Epithelial cell of esophagus (primary cell): ENCODE results near the gene HECW1.

Source experiments
- DNase-seq: peaks from one replicate; pipeline ENCODE4 v3.0.0; 2010; ENCODE audit warnings: low read depth
- H3K4me3 ChIP-seq: 2 replicates; pipeline ENCODE4 v1.5.1; 2011; ENCODE audit warnings: mild to moderate bottlenecking, low read length, control low read depth
- TF ChIP-seq, protein P1 (sequence below): IDR thresholded peaks from 2 replicates; pipeline ENCODE4 v1.5.1; 2011; ENCODE audit warnings: low read depth, mild to moderate bottlenecking, low read length, control low read depth, inconsistent platforms; ENCODE audit not compliant: insufficient read depth; ENCODE audit errors: missing control alignments

Gene HECW1

DNA sequence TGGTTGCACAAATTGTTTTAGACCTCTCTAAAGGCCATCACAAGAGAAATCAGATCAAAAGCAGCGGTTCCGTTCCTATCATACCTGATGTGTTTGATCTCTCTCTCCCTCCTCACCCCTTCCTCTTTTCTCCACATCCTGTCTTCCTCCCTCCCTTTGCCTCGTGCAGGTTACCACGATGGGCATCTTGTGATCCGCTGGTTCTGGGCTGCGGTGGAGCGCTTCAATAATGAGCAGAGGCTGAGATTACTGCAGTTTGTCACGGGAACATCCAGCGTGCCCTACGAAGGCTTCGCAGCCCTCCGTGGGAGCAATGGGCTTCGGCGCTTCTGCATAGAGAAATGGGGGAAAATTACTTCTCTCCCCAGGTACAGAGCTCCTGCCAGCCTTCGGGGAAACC, 442.0 kb downstream of the HECW1 start:
- no peak for DNase-seq
- H3K4me3 ChIP-seq, result no peak overlapping the region
- TF ChIP-seq, protein P1, sequence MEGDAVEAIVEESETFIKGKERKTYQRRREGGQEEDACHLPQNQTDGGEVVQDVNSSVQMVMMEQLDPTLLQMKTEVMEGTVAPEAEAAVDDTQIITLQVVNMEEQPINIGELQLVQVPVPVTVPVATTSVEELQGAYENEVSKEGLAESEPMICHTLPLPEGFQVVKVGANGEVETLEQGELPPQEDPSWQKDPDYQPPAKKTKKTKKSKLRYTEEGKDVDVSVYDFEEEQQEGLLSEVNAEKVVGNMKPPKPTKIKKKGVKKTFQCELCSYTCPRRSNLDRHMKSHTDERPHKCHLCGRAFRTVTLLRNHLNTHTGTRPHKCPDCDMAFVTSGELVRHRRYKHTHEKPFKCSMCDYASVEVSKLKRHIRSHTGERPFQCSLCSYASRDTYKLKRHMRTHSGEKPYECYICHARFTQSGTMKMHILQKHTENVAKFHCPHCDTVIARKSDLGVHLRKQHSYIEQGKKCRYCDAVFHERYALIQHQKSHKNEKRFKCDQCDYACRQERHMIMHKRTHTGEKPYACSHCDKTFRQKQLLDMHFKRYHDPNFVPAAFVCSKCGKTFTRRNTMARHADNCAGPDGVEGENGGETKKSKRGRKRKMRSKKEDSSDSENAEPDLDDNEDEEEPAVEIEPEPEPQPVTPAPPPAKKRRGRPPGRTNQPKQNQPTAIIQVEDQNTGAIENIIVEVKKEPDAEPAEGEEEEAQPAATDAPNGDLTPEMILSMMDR, result no peak

DNA sequence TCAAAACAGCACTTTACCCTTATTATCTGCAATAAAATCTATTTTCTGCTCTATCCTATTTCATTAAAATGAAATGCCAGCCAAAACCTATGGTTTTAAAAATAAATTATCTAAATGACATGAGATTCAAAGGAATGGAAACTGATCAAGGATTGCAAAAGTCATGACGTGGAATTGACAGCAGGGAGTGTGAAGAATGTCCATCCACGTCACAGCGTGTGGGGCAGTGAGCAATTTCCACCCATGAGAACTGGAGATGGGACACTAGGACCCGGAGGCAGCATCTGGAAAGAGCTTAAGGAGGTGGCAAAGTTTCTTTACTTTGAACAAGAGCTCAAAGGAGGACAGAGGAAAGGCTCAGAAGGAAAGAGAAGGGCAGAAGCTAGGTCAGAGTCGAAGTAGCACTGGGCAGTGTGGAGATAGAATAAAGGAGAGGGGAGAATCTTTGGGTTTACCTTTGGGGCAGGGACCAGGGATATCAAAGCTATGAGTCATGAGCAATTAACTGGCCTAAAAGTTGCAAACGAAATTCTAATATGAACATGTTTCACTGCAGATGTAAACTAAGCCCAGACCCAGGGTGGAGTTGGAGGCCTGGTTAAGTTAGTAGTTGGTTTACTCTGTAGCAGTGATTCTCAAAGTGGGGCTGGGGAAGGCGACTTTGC, 445.5 kb downstream of the HECW1 start:
- DNase-seq, result no peak
- no peak overlapping the region for H3K4me3 ChIP-seq
- TF ChIP-seq, protein P1, result no peak

DNA sequence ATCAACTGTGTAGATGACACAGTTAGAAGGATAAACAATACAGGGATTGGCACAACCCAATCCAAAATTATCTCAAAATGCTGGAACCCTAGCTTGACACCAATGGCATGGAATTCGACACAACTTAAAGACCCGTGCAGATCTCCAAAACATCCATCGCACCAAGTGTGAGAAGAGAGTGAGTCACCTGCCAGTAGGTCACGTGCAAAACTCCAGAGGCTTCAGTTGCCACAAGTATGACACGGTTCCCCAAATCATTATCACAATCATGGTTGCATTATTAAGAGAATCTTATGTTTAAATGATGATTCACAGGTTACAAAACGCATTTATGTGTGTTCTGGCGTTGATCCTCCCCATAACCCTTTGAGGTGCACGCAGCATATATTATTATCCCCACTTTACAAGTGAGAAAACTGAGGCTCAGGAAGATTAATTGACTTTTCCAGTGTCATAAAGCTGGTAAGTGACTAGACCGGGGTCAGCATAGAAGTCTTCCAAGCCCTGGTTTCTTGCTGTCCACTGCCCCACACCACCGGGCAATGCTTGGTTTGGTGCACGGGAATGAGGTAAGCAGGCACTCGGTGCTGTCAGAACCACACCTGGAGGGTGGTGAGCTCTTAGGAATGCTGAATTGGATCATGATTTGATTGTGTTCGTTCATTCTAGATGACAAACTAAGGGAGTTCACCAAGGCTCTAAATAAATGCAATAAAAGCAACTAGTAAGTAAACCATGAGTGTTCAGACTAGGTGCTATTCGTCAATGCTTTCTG, 446.9 kb downstream of the HECW1 start:
- TF ChIP-seq, protein P1, result no peak
- H3K4me3 ChIP-seq, result no peak overlapping the region
- DNase-seq, result peak; percentile 35

DNA sequence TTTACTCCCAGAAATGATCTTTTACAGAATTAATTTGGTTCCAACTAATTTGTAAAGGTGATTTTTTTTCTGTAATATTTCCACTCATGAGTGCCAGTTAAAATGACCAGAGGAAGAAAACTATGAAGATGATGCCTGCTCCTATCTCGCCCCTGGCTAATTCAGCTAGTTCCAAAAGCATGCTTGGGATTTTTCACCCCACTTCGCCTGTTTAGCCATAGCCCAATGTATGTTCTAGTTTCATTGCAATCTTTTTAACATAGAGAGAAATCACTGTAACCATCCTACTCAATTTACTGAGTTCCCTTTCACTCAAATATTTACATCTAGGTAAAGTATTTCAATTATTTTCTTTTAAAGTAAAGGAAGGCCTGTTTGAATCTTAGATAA, 447.5 kb downstream of the HECW1 start:
- no peak for DNase-seq
- H3K4me3 ChIP-seq, result no peak overlapping the region

DNA sequence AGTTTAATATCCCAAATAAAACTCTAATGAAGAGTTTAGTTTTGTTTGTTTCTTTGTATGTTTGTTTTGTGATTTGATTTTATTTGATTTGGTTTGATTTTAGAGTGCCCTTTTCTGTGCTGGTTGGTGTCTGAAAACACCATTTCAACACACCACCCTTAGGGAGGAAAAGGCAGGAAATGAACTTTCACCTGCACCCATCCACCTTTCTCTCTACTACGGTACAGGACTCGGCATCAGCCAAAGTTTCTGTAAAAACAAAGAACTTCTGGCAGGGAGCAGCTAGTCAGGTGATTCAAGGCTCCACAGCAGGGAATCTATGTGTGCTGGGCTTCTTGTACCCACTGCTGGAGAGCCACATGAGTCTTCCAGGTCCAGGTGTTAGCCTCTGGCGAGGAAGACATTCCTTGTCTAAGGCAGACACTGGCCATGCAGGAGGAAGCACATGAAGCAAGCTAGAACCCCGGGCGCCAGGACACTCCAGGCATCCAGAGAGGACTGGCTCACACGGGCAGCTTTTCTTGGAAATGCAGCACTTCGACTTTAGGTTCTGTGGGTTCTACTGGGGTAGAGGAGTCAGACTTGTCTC, 448.4 kb downstream of the HECW1 start:
- TF ChIP-seq, protein P1, result no peak
- no peak overlapping the region for H3K4me3 ChIP-seq
- no peak for DNase-seq

More for the DNA sequence above, 447.5 kb downstream of the HECW1 start:
- TF ChIP-seq, protein P1, result no peak

DNA sequence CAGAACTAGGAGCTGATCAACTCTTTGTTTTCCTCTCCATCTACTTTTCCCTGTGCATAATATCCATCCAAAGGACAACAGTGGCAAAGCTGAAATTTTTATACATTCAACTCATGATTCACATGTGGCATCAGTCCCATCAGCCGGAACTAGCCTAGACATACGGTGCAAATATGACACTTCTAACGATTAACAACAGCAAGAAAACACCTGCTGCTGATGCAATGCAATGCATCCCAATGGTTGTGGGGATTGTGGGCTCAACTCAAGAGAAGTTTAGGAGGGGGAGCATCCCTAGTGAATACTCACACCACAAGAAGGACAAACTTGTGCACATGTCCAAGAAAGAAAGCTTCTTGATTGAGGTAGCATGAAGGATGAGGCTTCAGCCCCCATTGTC, 449.9 kb downstream of the HECW1 start:
- no peak overlapping the region for H3K4me3 ChIP-seq
- TF ChIP-seq, protein P1, result no peak
- no peak for DNase-seq

DNA sequence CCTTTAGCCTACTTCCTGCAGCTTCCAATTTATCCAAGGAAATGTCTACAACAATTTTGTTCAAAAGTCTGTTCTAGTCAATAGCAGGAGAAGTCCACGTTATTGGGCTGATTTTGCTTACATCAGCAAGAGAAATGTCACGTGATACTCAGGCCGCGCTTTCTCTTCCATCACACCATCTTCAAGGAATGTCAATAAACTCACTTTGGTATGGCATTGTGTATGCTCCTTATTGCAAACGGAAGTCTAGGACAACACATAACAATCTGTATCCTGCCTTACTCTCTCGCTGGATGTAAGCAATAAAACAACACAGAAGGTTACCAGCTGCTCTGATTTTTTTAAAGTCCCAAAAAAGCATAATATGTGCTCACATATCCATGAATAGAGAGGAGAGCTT, 453.3 kb downstream of the HECW1 start:
- TF ChIP-seq, protein P1, result no peak
- no peak overlapping the region for H3K4me3 ChIP-seq
- no peak for DNase-seq
